ENCODE data around the gene OR5I1. TPM values are rescaled to one million over a fixed set of nuclear protein-coding genes. Genes with fewer than 3 reads are reported as not detected.

Gene OR5I1
- total RNA-seq, 2 experiments from 2014 or later, result not detected

Other genes with a start within 250 kb of the OR5I1 start
- gene OR5D13, start 163.0 kb downstream of the OR5I1 start, total RNA-seq, result not detected
- gene OR5D14, start 140.8 kb downstream of the OR5I1 start, total RNA-seq, result not detected
- gene OR5L1, start 125.0 kb downstream of the OR5I1 start, total RNA-seq, result not detected
- not detected for gene OR5D18, start 116.8 kb downstream of the OR5I1 start, total RNA-seq
- gene OR5L2, start 109.2 kb downstream of the OR5I1 start, total RNA-seq, result not detected
- not detected for gene OR5D16, start 97.6 kb downstream of the OR5I1 start, total RNA-seq
- gene TRIM51, start 53.1 kb downstream of the OR5I1 start, total RNA-seq, result not detected
- not detected for gene OR5W2, start 21.8 kb downstream of the OR5I1 start, total RNA-seq
- gene OR10AG1, start 33.5 kb upstream of the OR5I1 start, total RNA-seq, result not detected
- not detected for gene OR5F1, start 58.2 kb upstream of the OR5I1 start, total RNA-seq
- not detected for gene OR5AS1, start 91.3 kb upstream of the OR5I1 start, total RNA-seq
- not detected for gene OR8I2, start 156.9 kb upstream of the OR5I1 start, total RNA-seq
- not detected for gene OR8H2, start 167.3 kb upstream of the OR5I1 start, total RNA-seq
- gene OR8H3, start 186.0 kb upstream of the OR5I1 start, total RNA-seq, result not detected
- gene OR8J3, start 203.8 kb upstream of the OR5I1 start, total RNA-seq, result not detected
- not detected for gene OR8K5, start 223.9 kb upstream of the OR5I1 start, total RNA-seq
- not detected for gene OR5J2, start 240.2 kb upstream of the OR5I1 start, total RNA-seq

All from activated naive CD8-positive, alpha-beta T cell treated with anti-CD3 and anti-CD28 coated beads, Interleukin-2, amount 10 ng/mL, durations not matched to agents 7 days and 5 days (primary cell).